ENCODE data around the gene SHC4. TPM values are rescaled to one million over a fixed set of nuclear protein-coding genes. Genes with fewer than 3 reads are reported as not detected.

Gene SHC4
- total and polyA plus RNA-seq, 9 of the 15 experiments (the other 6 are each of a cell fraction or from before 2014, with no cell fraction given) = 0.43 to 1.2 (median 0.67) TPM

DNA sequence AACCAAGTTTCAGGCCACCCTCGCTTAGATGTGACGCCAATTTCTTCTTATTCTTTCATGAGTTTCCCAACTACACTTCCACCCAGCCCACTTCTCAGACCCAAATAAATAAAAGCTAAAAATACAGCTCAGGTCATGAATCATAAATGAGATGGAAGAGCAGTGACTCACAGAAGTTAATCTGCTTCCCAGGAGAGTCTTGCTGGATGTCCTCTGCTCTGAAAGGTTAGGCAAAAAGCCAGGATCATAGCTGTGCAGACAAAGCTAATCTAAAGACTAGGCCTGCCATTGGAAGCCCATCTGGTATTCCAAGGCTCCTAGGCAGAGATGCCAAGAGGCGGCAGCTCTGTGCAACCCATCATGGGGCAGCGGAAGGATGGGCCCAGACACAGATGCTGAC, 24.1 kb downstream of the SHC4 start:
- DNase-seq (ENCODE audit: extremely low read depth in 1 of 4, low spot score in 3 of 4) (no peak), ATAC-seq (no peak), FAIRE-seq (no peak)
- TF ChIP-seq FOSL1 (tag; conservative IDR thresholded peaks at IDR 0.05) (peak; percentile 73; the same call in 1 of the 2 replicates), JUND (IDR thresholded peaks at IDR 0.05; ENCODE audit: borderline replicate concordance, low read depth, low read length) (peak; percentile 29; the same call in 1 of the 2 replicates), JUND (tag; IDR thresholded peaks at IDR 0.05; ENCODE audit: borderline replicate concordance, low read depth, low read length) (no peak), E2F3 (CRISPR knock-in tag; IDR thresholded peaks at IDR 0.05) (no peak), MEIS2 (IDR thresholded peaks at IDR 0.05; ENCODE audit: partially characterized antibody) (peak; percentile 10)
- TF ChIP-seq, protein P1, sequence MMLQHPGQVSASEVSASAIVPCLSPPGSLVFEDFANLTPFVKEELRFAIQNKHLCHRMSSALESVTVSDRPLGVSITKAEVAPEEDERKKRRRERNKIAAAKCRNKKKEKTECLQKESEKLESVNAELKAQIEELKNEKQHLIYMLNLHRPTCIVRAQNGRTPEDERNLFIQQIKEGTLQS (IDR thresholded peaks at IDR 0.05) = 0 out of 2 replicates have a peak, but pooled peaks have one; percentile 19
- TF ChIP-seq, protein P1 (CRISPR knock-in tag; conservative IDR thresholded peaks at IDR 0.05) = no peak
- Histone ChIP-seq H3K9me3 (replicated peaks; ENCODE audit: control insufficient read depth, insufficient read depth, low read depth, low read length) (no peaks in the 10 kb centered on the region), H3K36me3 (ENCODE audit: control insufficient read depth, insufficient read depth, low read length) (no peaks in the 10 kb centered on the region), H3K79me2 (ENCODE audit: control insufficient read depth, insufficient read depth, low read length) (no peaks in the 10 kb centered on the region), H3K4me3 (no peak overlapping the region), H3K27ac (ENCODE audit: extremely low read depth, low read depth, low read length) (no peak overlapping the region), H2AFZ (ENCODE audit: low read depth, low read length) (no peak overlapping the region), H3K9ac (ENCODE audit: insufficient read depth in 1 of 2, low read depth in 2 of 2, low read length in 2 of 2) (no peak overlapping the region), H3K4me1 (replicated peaks in 1 of 2; ENCODE audit: control insufficient read depth in 2 of 2, insufficient read depth in 2 of 2, low read length in 2 of 2) (no peaks in the 10 kb centered on the region; a peak in 1 of 5 replicates), H3K4me2 (ENCODE audit: insufficient read depth, low read length) (no peak overlapping the region), H4K20me1 (replicated peaks; ENCODE audit: control insufficient read depth, insufficient read depth, low read length) (no peaks in the 10 kb centered on the region), H3K9me1 (ENCODE audit: control insufficient read depth, insufficient read depth, low read length) (no peaks in the 10 kb centered on the region), H3K27me3 (ENCODE audit: control insufficient read depth in 2 of 2, insufficient read depth in 2 of 2, low read length in 2 of 2) (no peaks in the 10 kb centered on the region; a peak in 1 of 5 replicates)
- ChIA-PET CTCF (ENCODE audit: low intra/inter-chr PET ratio) (no interaction called here), POLR2A (interaction anchor here (0.7 kb wide), 1 partner anchor 62 kb away, joined by 4 read pairs; the partner anchor contains the start of gene EID1)
- intact Hi-C loops (cut with micrococcal nuclease) (no loop called here), in situ Hi-C loops (cut with MboI) (no loop called here)
- BruUV-seq (replicated peaks) = no TSS peak
- 43% methylated on average over 4 of the region's 4 CpGs for WGBS (ENCODE audit: insufficient coverage, low coverage, missing lambda C conversion rate)

Data from K562 (cell line).